ENCODE results near the gene GNA15.
A peak's percentile ranks its signal among the peaks of the same experiment; 100 is the strongest.

The GNA15 gene

GRCh38 chr19:3175781-3176714 is 40.2 kb downstream of the GNA15 start:
- DNase-seq (ENCODE audit: low read depth in 2 of 2): no peak

- DNase-seq (ENCODE audit: low read depth in 2 of 2): peak; percentile 51 to 61
Measured at GRCh38 chr19:3176715-3177501, 41.1 kb downstream of the GNA15 start.

GRCh38 chr19:3178377-3178972 is 42.6 kb downstream of the GNA15 start, which contains the start of gene S1PR4:
Gene S1PR4, plus strand, starts transcription at chr19:3178769. Its CDS starts 24 bp downstream, at chr19:3178793.
- DNase-seq (ENCODE audit: low read depth in 2 of 2): peak; percentile 25 to 46

GRCh38 chr19:3178973-3179738 is 43.3 kb downstream of the GNA15 start:
- DNase-seq (ENCODE audit: low read depth in 2 of 2): peak in 1 of 2 donors; percentile 37

GRCh38 chr19:3179739-3180293 is 44.0 kb downstream of the GNA15 start:
- peak in 1 of 2 donors; percentile 30 for DNase-seq (ENCODE audit: low read depth in 2 of 2)

- DNase-seq (ENCODE audit: low read depth in 2 of 2): no peak
Measured at GRCh38 chr19:3183721-3184641, 48.1 kb downstream of the GNA15 start.

GRCh38 chr19:3184847-3185460 is 49.1 kb downstream of the GNA15 start:
- DNase-seq (ENCODE audit: low read depth in 2 of 2): peak; percentile 41 to 54

- peak; percentile 92 for DNase-seq (ENCODE audit: low read depth in 2 of 2)
Measured at GRCh38 chr19:3185461-3186159, 49.8 kb downstream of the GNA15 start, which contains the start of gene NCLN. Gene NCLN, plus strand, starts transcription at chr19:3185930. Its CDS starts 101 bp downstream, at chr19:3186031.

GRCh38 chr19:3186160-3186688 is 50.4 kb downstream of the GNA15 start:
- DNase-seq (ENCODE audit: low read depth in 2 of 2): no peak

- no peak for DNase-seq (ENCODE audit: low read depth in 2 of 2)
Measured at GRCh38 chr19:3186891-3187661, 51.2 kb downstream of the GNA15 start.

- DNase-seq (ENCODE audit: low read depth in 2 of 2): no peak
Measured at GRCh38 chr19:3187662-3188511, 52.1 kb downstream of the GNA15 start.

- DNase-seq (ENCODE audit: low read depth in 2 of 2): no peak
Measured at GRCh38 chr19:3188627-3189596, 53.1 kb downstream of the GNA15 start.

GRCh38 chr19:3189702-3190469 is 54.1 kb downstream of the GNA15 start:
- DNase-seq (ENCODE audit: low read depth in 2 of 2): no peak

- DNase-seq (ENCODE audit: low read depth in 2 of 2): no peak
Measured at GRCh38 chr19:3190470-3190770, 54.6 kb downstream of the GNA15 start.
